HepG2 (cell line): Measurements from ENCODE around the gene INSIG1. TPM values are rescaled to one million over a fixed set of nuclear protein-coding genes. Genes with fewer than 3 reads are reported as not detected.

Experiments
- ATAC-seq: fragments of 200-7000 bp; cut with Tn5 transposase; 3 replicates; pipeline ENCODE4 v1.9.1; 2020; ENCODE audit warnings: mild to moderate bottlenecking, moderate library complexity
- BruUV-seq: library from RNA; stranded (reverse); fragments of 400-500 nt; replicated peaks from 2 replicates; lab custom pipeline; 2021; lab: Mats Ljungman, UMichigan
- CTCF ChIA-PET: fragments of 300-600 bp; formaldehyde crosslinking; extraction: SDS; loops from one replicate; lab custom pipeline; 2021; ENCODE audit warnings: low total read pairs, inconsistent platforms, low intra/inter-chr PET ratio; lab: Yijun Ruan, JAX
- POLR2A ChIA-PET: fragments of 350-600 bp; sonication (Branson Sonifier 250); formaldehyde crosslinking; loops from one replicate; lab custom pipeline; 2020; ENCODE audit warnings: antibody characterized with exemption, inconsistent platforms; lab: Yijun Ruan, JAX
- DNase-seq: peaks from one replicate; pipeline ENCODE4 v3.0.0-alpha.2; 2015; ENCODE audit warnings: low spot score
- FAIRE-seq: peaks from 3 replicates; lab custom pipeline; 2011; peaks lifted over from hg19 to GRCh38; lab: Jason Lieb, UNC
- H2AFZ ChIP-seq: one replicate; pipeline ENCODE4 v1.6.1; 2011; ENCODE audit warnings: low read length, inconsistent platforms
- H3K27ac ChIP-seq: fragments of 300-600 bp; 3 replicates; pipeline ENCODE4 v1.8.0; 2011; ENCODE audit warnings: mixed run types, mild to moderate bottlenecking, mixed read lengths, low read length, inconsistent platforms; ENCODE audit not compliant: insufficient read depth; ENCODE audit errors: extremely low read length
- H3K27me3 ChIP-seq, 2 experiments: fragments of 200-600 bp in 1 of 2; 2 replicates in 1 of 2; 3 replicates in 1 of 2; pipeline versions ENCODE4 v1.6.0 to v1.8.0; 2011; ENCODE audit warnings: low read length in 2 of 2, mild to moderate bottlenecking in 2 of 2, moderate library complexity in 2 of 2, inconsistent platforms in 1 of 2; ENCODE audit not compliant: insufficient read depth in 2 of 2, control insufficient read depth in 1 of 2
- H3K36me3 ChIP-seq, 2 experiments: fragments of 200-600 bp in 1 of 2; replicated peaks in 1 of 2; 2 replicates in 1 of 2; 3 replicates in 1 of 2; pipeline versions ENCODE4 v1.5.1 to v1.8.0; 2011; ENCODE audit warnings: low read length in 2 of 2, inconsistent platforms in 1 of 2; ENCODE audit not compliant: insufficient read depth in 2 of 2, control insufficient read depth in 1 of 2
- H3K4me1 ChIP-seq: 2 replicates; pipeline ENCODE4 v1.5.1; 2012; ENCODE audit warnings: low read length, inconsistent platforms; ENCODE audit not compliant: insufficient read depth
- H3K4me2 ChIP-seq: 2 replicates; pipeline ENCODE4 v1.6.0; 2011; ENCODE audit warnings: low read depth, low read length, inconsistent platforms
- H3K4me3 ChIP-seq, 3 experiments: fragments of 200-600 bp in 1 of 3; sonication (generic), shearing (Covaris generic) in 1 of 3; replicated peaks in 1 of 3; 2 replicates each; pipeline ENCODE4 v1.5.1; 2011 to 2016; ENCODE audit warnings: low read length in 3 of 3, inconsistent platforms in 2 of 3, low read depth in 2 of 3, mild to moderate bottlenecking in 2 of 3, control low read depth in 1 of 3, mixed read lengths in 1 of 3; ENCODE audit not compliant: insufficient read depth in 1 of 3
- H3K79me2 ChIP-seq: one replicate; pipeline ENCODE4 v1.6.1; 2011; ENCODE audit warnings: low read length, inconsistent platforms; ENCODE audit not compliant: insufficient read depth
- H3K9ac ChIP-seq: 2 replicates; pipeline ENCODE4 v1.6.0; 2011; ENCODE audit warnings: mild to moderate bottlenecking, low read depth, low read length, inconsistent platforms; ENCODE audit not compliant: insufficient read depth
- H3K9me3 ChIP-seq: 2 replicates; pipeline ENCODE4 v1.5.1; 2012; ENCODE audit warnings: mild to moderate bottlenecking, low read length
- H4K20me1 ChIP-seq: 2 replicates; pipeline ENCODE4 v1.6.0; 2011; ENCODE audit warnings: inconsistent platforms, mild to moderate bottlenecking, low read length, moderate library complexity; ENCODE audit not compliant: insufficient read depth
- ATAD3A ChIP-seq: sonication (generic); formaldehyde crosslinking; IDR thresholded peaks from 2 replicates; pipeline ENCODE4 v1.4.0; 2020; ENCODE audit warnings: missing genetic modification reagents
- ETV6 ChIP-seq: sonication (generic); formaldehyde crosslinking; conservative IDR thresholded peaks from 2 replicates; pipeline ENCODE4 v1.4.0; 2020; ENCODE audit warnings: missing genetic modification reagents
- HCFC1 ChIP-seq: fragments of 150-350 bp; IDR thresholded peaks from 2 replicates; pipeline ENCODE4 v1.6.1; 2014; ENCODE audit warnings: low read depth, low read length
- HDAC6 ChIP-seq: fragments of 200-600 bp; sonication (generic); IDR thresholded peaks from 2 replicates; pipeline ENCODE4 v1.7.0; 2017; ENCODE audit warnings: mild to moderate bottlenecking, antibody characterized with exemption, low read length, low read depth
- MBNL3 ChIP-seq: fragments of 250-450 bp; sonication (Bioruptor Pico); conservative IDR thresholded peaks from 2 replicates; pipeline ENCODE4 v1.8.0; 2022; ENCODE audit warnings: mild to moderate bottlenecking, inconsistent platforms
- MYC ChIP-seq: sonication (generic); formaldehyde crosslinking; IDR thresholded peaks from 2 replicates; pipeline ENCODE4 v1.9.0; 2021; ENCODE audit warnings: missing genetic modification reagents, borderline replicate concordance
- TBX2 ChIP-seq: sonication (generic); formaldehyde crosslinking; IDR thresholded peaks from 2 replicates; pipeline ENCODE4 v1.5.0; 2020; ENCODE audit warnings: missing genetic modification reagents, mild to moderate bottlenecking, borderline replicate concordance
- TCF7 ChIP-seq: sonication (generic); IDR thresholded peaks from 2 replicates; pipeline ENCODE4 v1.6.1; 2016; ENCODE audit warnings: antibody characterized with exemption, low read depth
- YEATS2 ChIP-seq: sonication (generic); formaldehyde crosslinking; IDR thresholded peaks from 2 replicates; pipeline ENCODE4 v1.4.0; 2020; ENCODE audit warnings: missing genetic modification reagents, borderline replicate concordance
- ZBTB38 ChIP-seq: sonication (generic); formaldehyde crosslinking; IDR thresholded peaks from 2 replicates; pipeline ENCODE4 v1.5.1; 2020; ENCODE audit warnings: mild to moderate bottlenecking, missing genetic modification reagents
- ZNF451 ChIP-seq: sonication (generic); formaldehyde crosslinking; IDR thresholded peaks from 2 replicates; pipeline ENCODE4 v1.5.0; 2020; ENCODE audit warnings: mild to moderate bottlenecking, missing genetic modification reagents
- ZNF496 ChIP-seq: sonication (generic); formaldehyde crosslinking; IDR thresholded peaks from 2 replicates; pipeline ENCODE4 v1.8.1; 2023; ENCODE audit warnings: mild to moderate bottlenecking, moderate library complexity, missing genetic modification reagents; ENCODE audit not compliant: insufficient replicate concordance
- ZNF501 ChIP-seq: sonication (generic); formaldehyde crosslinking; IDR thresholded peaks from 2 replicates; pipeline ENCODE4 v1.5.1; 2020; ENCODE audit warnings: mild to moderate bottlenecking, moderate library complexity, missing genetic modification reagents
- ZNF567 ChIP-seq: sonication (generic); formaldehyde crosslinking; IDR thresholded peaks from 2 replicates; pipeline ENCODE4 v1.8.1; 2023; ENCODE audit warnings: mild to moderate bottlenecking, missing genetic modification reagents, borderline replicate concordance
- ZNF713 ChIP-seq: sonication (generic); formaldehyde crosslinking; IDR thresholded peaks from 2 replicates; pipeline ENCODE4 v1.4.0; 2020; ENCODE audit warnings: mild to moderate bottlenecking, missing genetic modification reagents
- ZNF749 ChIP-seq: sonication (generic); formaldehyde crosslinking; IDR thresholded peaks from 2 replicates; pipeline ENCODE4 v1.8.0; 2022; ENCODE audit warnings: mild to moderate bottlenecking, missing genetic modification reagents, moderate library complexity, borderline replicate concordance
- WGBS: methylation state at CpG from one replicate; pipeline ENCODE4 v1.1.6; 2017; ENCODE audit warnings: low lambda C conversion rate; 5-methylcytosine and 5-hydroxymethylcytosine counted together
- in situ Hi-C: cut with HindIII; loops from 2 replicates; pipeline ENCODE4 v1.10.0; 2017; ENCODE audit warnings: low pct_unique_long_range_greater_than_20kb; ENCODE audit not compliant: extremely low pct_ligation_motif_present
- intact Hi-C: fragments of 100-400 bp; cut with micrococcal nuclease; formaldehyde crosslinking; loops from one replicate; pipeline ENCODE4 v1.10.0; 2022; ENCODE audit not compliant: unreplicated experiment
- polyA plus RNA-seq, 8 experiments: library from polyadenylated mRNA; depleted of rRNA in 3 of 8; stranded (reverse) in 7 of 8; unstranded in 1 of 8; fragments of >200 nt; fragmentation: Illumina TruSeq in 4 of 8; extraction: Trizol in 4 of 8; gene quantifications; 2 replicates each; pipeline versions ENCODE4 v1.2.1 to v1.2.3, GENCODE V29; 2011 to 2016; ENCODE audit warnings: low read depth in 4 of 8, missing spikeins in 1 of 8, mixed read lengths in 1 of 8; ENCODE audit not compliant: insufficient read depth in 1 of 8
- total RNA-seq, 5 experiments: library from RNA; depleted of rRNA; stranded (reverse); fragments of >200 nt; fragmentation: Illumina TruSeq; extraction: Trizol; gene quantifications; 2 replicates each; pipeline ENCODE4 v1.2.3, GENCODE V29; 2016; ENCODE audit warnings: low read depth in 1 of 5
- TF ChIP-seq, protein P1 (sequence below): sonication (generic); formaldehyde crosslinking; IDR thresholded peaks from 2 replicates; pipeline ENCODE4 v1.8.1; 2023; ENCODE audit warnings: missing genetic modification reagents, inconsistent platforms, borderline replicate concordance
- TF ChIP-seq, protein P2 (sequence below): sonication (generic); formaldehyde crosslinking; IDR thresholded peaks from 2 replicates; pipeline ENCODE4 v1.5.1; 2020; ENCODE audit warnings: missing genetic modification reagents, mild to moderate bottlenecking, borderline replicate concordance
- TF ChIP-seq, protein P3 (sequence below): sonication (generic); formaldehyde crosslinking; IDR thresholded peaks from 2 replicates; pipeline ENCODE4 v1.5.0; 2020; ENCODE audit warnings: mild to moderate bottlenecking, missing genetic modification reagents, moderate library complexity

INSIG1 gene
- total and polyA plus RNA-seq, 2 of the 13 experiments (the other 11 are each of a cell fraction or from before 2014, with no cell fraction given), result 0.07 to 0.11 TPM

DNA sequence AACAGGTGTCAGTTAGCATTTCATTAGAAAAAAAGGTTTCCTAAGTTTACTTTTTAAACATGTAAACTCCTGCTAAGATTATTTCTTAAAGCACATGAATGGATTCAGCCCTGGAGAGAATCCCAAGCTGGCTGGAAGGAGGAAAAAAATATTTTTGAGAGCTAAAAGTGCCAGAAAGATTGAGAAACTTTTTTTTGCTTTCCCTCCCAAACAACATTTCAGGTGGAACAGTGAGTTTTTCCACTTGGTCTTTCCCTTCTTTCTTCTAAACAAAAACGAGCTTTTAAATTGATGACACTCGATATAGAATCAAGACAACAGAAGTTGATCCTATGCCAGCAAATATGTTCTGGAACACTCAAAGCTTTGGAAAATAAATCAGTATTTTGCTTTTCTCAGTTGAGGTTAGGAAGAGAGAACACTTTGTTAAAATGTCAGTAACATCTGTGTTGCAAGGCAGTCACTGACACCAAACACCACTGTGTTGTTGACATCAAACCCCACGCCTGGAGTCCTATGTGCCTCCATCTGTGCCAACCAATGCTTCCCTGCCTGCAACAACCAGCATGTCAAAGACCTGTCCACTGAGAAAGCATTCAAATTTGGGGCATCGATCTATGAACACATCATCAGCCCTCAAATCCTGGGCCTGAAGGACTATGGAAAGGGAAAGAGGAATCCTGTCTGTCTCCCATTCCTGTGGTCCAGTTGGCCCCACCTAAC, 22.9 kb upstream of the INSIG1 start (continued):
- TF ChIP-seq, protein P1, sequence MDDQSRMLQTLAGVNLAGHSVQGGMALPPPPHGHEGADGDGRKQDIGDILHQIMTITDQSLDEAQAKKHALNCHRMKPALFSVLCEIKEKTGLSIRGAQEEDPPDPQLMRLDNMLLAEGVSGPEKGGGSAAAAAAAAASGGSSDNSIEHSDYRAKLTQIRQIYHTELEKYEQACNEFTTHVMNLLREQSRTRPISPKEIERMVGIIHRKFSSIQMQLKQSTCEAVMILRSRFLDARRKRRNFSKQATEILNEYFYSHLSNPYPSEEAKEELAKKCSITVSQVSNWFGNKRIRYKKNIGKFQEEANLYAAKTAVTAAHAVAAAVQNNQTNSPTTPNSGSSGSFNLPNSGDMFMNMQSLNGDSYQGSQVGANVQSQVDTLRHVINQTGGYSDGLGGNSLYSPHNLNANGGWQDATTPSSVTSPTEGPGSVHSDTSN (CRISPR knock-in tag), result no peak
- TF ChIP-seq ETV6 (CRISPR knock-in tag) (no peak), ATAD3A (CRISPR knock-in tag) (no peak), MYC (CRISPR knock-in tag) (no peak), ZNF713 (CRISPR knock-in tag) (no peak)

DNA sequence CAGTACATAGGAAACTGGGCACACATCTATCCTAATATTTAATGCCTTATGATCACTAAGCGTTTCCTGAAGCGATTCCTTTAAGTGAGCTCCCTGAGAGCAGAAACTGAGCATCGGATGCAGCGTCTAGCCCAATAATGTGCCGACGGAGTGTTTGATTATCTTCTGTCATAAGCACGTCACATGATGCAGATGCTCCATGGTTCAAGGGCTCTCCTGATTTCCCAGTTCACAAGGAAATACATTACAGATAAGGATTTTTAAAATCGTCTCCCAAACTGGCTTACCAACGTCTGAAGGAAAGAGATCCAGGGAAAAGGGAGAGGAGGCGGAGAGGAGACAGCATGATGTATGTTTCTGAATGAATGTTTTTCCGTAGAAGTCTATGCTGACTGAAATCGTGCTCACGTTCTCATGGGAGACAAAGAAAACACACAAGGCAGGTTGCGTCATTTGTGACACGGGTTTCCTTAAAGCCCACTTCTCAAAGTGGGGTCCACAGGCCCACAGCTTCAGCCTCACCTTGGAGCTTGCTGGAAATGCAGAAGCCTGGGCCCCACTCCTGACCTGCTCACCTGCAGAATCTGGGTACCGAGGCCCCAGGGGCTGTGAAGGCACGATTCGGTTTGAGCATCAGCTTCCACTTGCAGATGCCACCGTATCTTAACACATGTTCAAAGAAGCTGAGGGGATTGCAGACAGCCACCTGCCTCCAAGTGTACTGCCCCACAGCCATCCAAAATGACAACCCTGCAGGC, 21.5 kb upstream of the INSIG1 start:
- Histone ChIP-seq H2AFZ (no peak overlapping the region), H3K9me3 (no peaks in the 10 kb centered on the region), H3K79me2 (no peaks in the 10 kb centered on the region), H3K9ac (no peak overlapping the region), H3K27ac (no peak overlapping the region), H4K20me1 (no peaks in the 10 kb centered on the region), H3K4me3 (no peak overlapping the region), H3K4me2 (no peak overlapping the region), H3K36me3 (no peaks in the 10 kb centered on the region), H3K4me1 (no peaks in the 10 kb centered on the region)
- in situ Hi-C loops, result no loop called here
- ATAC-seq, result no peak
- BruUV-seq, result no TSS peak
- 51% methylated on average over 14 of the region's 19 CpGs for WGBS
- intact Hi-C loops, result no loop called here
- POLR2A ChIA-PET, result no interaction called here
- DNase-seq, result no peak
- no peak for TF ChIP-seq ZBTB38 (CRISPR knock-in tag)
- TF ChIP-seq, protein P2, sequence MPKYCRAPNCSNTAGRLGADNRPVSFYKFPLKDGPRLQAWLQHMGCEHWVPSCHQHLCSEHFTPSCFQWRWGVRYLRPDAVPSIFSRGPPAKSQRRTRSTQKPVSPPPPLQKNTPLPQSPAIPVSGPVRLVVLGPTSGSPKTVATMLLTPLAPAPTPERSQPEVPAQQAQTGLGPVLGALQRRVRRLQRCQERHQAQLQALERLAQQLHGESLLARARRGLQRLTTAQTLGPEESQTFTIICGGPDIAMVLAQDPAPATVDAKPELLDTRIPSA (CRISPR knock-in tag), result no peak
- no peak for TF ChIP-seq ZNF749 (CRISPR knock-in tag)
- no peak for TF ChIP-seq ZNF501 (CRISPR knock-in tag)
- TF ChIP-seq ZNF496 (CRISPR knock-in tag), result no peak
- no peak for TF ChIP-seq MBNL3
- TF ChIP-seq TBX2 (CRISPR knock-in tag), result no peak
- no peak for TF ChIP-seq HDAC6
- TF ChIP-seq HCFC1, result no peak
- no peak for TF ChIP-seq YEATS2 (CRISPR knock-in tag)
- no peak for TF ChIP-seq TCF7
- no peak for TF ChIP-seq ZNF451
- TF ChIP-seq, protein P3, sequence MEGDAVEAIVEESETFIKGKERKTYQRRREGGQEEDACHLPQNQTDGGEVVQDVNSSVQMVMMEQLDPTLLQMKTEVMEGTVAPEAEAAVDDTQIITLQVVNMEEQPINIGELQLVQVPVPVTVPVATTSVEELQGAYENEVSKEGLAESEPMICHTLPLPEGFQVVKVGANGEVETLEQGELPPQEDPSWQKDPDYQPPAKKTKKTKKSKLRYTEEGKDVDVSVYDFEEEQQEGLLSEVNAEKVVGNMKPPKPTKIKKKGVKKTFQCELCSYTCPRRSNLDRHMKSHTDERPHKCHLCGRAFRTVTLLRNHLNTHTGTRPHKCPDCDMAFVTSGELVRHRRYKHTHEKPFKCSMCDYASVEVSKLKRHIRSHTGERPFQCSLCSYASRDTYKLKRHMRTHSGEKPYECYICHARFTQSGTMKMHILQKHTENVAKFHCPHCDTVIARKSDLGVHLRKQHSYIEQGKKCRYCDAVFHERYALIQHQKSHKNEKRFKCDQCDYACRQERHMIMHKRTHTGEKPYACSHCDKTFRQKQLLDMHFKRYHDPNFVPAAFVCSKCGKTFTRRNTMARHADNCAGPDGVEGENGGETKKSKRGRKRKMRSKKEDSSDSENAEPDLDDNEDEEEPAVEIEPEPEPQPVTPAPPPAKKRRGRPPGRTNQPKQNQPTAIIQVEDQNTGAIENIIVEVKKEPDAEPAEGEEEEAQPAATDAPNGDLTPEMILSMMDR, result no peak
- TF ChIP-seq ZNF567 (CRISPR knock-in tag), result no peak
- TF ChIP-seq, all 625 proteins: peak for 0
- H3K27me3 ChIP-seq, result peaks cover 3 to 64% of the 10 kb centered on the region in 2 experiments; a peak in 3 of 5 replicates
- CTCF ChIA-PET, result no interaction called here
- FAIRE-seq, result no peak
